NCI-H1048 (cell line): ENCODE results near the gene BPIFB1.

Source experiments
- DNase-seq: peaks from one replicate; lab custom pipeline; 2025; lab: John Stamatoyannopoulos, UW

The BPIFB1 gene

GRCh38 chr20:33273117-33273851 is 9.7 kb upstream of the BPIFB1 start:
- DNase-seq = no peak

DNA sequence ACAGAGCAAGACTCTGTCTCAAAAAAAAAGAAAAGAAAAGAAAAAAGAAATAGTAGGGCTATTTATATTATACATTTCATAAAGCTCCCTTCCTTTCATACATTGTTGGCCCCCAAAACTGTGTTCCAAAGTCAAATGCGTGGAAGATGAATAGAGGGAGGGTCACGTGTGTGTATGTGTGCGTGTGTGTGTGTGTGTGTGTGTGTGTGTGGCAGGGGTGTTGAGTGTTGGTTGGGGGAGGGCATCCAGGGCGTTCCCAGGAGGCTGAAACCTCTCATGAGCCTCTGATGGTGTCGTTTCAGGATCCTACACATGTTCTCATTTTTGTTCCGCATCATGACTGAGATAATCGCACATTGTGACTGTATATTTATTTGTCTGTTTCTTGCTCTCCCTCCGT is 7.8 kb upstream of the BPIFB1 start:
- DNase-seq = no peak

DNA sequence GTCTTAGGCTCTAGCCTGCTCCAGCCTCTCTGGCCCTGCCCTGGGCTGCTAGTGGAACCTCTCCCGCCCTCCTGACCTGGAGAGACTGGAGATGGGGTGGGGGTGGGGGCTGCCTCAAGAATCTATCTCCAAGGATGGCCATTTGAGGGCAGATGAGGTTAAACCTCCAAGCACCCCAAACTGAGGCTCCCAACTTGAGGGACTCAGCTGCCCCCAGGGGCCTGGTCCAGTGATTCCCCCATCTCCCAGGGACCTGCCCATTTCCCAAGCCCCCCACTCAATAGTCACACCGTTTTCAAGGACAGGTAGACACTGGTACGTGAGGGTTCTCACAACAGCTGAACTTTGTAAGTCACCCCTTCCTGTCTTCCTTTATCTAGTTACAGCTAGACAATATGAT is 7.1 kb upstream of the BPIFB1 start:
- DNase-seq = no peak

GRCh38 chr20:33276303-33277113 is 6.5 kb upstream of the BPIFB1 start:
- DNase-seq = no peak

DNA sequence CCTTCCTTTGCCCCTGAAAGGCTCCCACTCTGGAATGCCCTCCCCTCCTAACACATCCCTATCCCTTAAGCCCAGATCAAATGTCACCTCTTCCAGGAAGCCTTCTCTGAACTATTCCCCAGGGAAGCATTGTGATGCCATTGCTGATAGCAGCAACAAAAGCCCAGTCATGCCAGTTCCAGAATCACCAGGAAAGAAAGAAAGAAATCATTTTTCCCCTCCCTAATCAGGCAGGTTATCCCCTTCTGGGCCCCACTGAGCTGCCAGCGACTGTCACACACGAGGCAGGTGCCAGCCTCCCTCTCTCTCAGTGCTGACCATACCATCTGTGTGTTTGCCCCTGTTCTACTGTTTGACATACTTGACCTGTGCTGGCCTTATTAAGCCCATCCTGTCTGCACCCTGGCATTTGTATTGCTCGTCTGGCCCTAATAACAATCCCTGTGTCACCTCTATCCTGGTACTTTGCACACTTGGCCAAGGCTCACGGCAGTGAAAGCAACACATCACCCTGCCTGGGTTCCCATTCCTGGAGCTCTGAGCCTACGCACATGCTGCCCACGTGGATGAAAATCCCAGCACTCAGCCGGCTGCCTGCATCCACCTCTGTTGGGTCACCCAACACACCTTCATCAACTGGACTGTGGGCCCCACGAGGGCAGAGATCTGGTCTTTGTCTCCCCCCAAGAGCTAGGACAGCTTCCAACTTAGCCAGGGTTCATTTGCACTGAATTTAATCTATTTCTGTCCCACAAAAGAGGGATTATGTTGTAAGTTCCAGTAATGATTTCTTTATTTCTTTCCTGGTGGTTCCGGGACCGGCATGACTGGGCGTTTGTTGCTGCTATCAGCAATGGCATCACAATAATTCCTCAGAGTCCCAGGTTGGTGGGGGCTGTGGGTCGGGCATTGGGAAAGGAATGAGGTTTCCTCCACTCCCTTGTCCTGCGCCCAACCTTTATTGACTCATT is 5.3 kb upstream of the BPIFB1 start:
- no peak for DNase-seq

DNA sequence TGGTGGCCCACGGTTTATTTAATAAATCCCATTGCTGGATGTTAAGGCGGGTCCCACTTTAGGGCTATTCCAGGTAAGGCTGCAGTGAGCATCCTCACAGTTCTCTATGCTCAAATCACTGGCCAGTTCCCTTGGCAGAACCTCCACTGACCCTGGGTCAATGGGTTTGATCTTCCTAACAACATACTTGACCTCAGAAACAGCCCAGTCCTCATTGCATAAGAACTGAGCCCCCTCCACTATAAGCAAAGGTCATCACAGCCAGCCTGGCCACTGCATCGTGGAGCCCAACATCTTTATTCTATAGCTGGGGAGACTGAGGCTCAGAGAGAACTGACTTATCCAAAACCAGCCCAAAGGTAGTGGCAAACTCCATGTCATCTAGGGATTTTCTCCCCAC is 4.3 kb upstream of the BPIFB1 start:
- DNase-seq = no peak

DNA sequence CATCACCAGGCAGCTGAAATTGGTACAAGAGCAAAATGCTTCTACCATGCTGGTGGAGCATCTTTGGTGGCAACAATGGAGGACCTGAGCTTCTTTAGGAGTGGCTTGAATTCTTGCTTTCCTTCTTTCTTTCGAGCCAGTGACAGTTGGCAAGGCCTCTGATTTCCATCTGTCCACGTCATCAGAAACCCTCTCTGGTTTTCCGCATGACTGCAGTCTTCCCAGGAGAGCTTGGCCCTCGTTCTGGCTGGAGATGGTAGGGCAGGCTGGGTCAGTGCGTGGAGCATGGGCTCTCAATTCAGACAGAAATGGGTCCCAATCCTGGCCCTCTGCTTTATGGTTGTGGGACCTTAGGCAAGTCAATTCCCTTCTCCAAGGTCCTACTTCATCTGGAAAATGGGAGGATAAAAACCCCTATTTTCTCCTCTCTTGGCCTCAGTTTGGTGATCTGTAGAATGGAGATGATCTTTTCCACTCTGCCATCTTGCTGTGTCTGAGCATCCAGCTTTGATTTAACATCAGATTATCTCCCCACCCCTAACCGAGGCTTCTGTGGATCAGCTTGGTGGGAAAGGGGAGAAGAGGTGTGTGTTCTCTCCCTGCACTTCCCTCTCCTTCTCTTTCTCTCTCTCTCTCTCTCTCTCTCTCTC is 3.6 kb upstream of the BPIFB1 start:
- no peak for DNase-seq

GRCh38 chr20:33280000-33280680 is 2.9 kb upstream of the BPIFB1 start:
- no peak for DNase-seq

DNA sequence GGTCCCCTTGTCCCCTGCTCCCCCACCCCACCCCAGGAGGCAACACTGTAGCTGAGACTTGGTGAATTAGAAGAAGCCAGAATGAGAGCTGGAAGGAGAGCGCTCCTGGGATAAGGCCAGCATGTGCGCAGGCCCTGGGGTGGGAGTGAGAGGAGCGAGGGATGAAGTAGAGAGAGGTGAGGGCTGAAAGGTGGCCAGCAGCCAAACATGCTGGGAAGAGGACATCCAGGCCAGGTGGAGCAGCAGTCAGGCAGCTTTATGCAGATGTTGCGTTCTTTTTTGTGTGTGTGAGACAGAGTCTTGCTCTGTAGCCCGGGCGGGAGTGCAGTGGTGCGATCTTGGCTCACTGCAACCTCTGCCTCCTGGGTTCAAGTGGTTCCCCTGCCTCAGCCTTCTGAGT is 2.2 kb upstream of the BPIFB1 start:
- no peak for DNase-seq

DNA sequence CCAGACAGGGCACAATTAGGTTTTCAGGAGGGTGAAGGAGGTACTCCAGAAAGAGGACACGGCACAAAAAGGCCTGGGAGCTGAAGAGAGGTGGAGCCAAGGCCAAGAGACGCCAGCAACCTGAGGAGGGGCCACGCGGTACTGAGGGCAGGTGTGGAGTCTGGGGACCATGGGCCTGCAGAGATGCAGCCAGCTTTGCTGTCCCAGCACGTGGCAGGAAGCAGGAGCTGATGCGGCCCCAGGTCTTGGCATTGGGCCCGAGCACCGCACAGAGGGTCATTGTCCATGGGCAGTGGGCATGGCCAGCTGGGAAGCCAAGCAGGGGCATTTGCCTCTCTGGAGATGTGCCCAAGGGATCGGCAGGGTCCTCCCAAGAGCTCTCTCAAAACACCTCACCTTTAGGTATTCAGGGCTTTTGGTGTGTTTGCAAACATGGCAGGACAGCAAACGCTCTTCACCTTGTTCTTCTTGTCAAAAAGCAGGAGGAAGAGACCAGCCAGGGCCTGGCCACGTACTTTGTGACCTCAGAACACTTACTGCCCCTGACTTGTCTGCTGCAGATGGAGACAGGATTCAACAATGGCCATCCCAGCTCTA is 1.4 kb upstream of the BPIFB1 start:
- DNase-seq = no peak

DNA sequence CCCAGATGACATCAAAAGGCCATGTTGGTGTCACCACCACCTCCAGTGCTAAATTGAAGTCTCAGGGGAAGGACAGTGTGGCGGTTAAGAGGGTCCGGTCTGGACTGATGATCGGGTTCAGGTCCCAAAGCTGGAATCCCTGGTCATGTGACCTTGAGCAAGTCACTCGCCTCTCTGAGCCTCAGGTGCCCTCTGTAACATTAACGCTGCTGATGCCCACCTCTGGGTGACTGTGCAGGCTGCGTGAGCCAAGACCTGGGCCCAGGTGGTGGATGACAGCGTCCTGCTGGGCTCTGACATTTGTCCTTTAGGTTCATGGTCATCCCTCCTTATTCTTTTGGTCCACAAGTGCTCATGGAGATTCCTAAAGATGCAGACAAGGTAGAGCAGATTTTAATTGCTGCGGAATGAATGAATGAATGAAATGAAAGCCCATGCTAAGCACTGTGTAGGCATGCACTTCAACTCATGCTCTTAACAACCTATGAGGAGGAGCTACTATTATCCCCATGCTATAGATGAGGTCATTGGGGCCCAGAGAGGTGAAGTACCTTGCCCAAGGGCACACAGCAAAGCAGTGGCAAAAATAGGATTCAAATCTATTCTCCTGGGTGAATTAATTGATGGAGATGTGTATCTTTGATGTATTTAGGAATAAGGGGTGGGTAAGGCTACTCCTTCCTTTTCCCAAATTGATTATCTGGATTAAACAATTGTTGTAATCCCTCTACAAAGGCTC is 649 bp upstream of the BPIFB1 start:
- DNase-seq = no peak

- no peak for DNase-seq
Observed at GRCh38 chr20:33284284-33284683, 1.3 kb downstream of the BPIFB1 start.

GRCh38 chr20:33284937-33285336 is 1.9 kb downstream of the BPIFB1 start:
- DNase-seq = no peak

- no peak for DNase-seq
Observed at GRCh38 chr20:33285861-33286495, 3.0 kb downstream of the BPIFB1 start.

DNA sequence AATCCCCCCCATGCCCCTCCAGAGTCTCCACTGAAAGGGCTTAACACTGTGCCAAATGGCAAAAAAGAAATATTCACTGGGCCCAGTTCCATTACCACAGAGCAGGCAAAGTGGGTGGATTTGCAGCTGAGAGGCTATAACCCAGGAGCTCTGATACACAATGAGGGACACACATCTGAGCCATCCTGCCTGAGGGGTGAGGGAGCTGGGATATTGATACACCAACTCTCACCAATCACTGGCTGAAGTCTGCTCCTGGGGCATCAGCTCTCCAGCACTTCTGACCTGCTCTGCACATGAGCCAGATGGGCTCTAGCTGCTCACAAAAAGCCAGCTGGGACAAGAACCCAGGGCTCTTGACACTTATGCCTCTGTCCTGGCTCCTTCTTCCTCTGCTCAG is 4.9 kb downstream of the BPIFB1 start:
- DNase-seq = no peak

DNA sequence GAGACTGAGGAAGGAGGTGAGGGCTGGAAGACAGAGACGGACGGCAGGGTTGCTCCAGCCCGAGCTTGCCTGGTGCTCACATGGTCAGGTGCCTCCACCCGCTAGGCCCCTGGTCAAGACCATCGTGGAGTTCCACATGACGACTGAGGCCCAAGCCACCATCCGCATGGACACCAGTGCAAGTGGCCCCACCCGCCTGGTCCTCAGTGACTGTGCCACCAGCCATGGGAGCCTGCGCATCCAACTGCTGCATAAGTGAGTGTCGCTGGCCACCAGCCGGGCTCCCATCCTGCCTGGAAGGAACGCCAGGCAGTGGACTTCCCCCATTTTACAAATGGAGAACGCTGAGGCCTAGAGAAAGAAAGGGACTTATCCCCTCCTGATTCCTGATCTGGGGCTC is 7.8 kb downstream of the BPIFB1 start:
- no peak for DNase-seq

GRCh38 chr20:33291416-33291815 is 8.4 kb downstream of the BPIFB1 start:
- no peak for DNase-seq

DNA sequence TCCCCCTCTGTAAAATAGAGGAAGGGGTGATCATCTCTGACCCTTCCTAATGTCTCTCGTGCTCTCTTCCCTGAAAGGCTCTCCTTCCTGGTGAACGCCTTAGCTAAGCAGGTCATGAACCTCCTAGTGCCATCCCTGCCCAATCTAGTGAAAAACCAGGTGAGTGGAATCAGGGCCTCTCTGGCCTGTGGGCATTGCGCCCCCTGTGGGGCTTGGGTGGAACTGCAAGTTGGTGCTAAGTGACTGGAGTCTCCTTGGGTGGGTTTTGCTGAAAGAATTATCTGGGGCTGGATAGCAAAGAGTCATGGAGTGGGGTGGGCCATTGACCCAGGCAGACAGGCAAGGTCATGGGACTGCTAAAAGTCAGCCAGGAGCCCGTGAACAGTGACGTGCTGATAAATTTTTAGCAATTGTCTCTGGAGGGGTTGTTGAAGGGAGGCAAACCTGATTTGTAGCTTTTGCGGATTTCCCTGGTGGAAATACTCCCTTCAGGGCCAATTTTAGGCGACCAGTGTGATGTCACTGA is 8.9 kb downstream of the BPIFB1 start:
- DNase-seq = no peak

DNA sequence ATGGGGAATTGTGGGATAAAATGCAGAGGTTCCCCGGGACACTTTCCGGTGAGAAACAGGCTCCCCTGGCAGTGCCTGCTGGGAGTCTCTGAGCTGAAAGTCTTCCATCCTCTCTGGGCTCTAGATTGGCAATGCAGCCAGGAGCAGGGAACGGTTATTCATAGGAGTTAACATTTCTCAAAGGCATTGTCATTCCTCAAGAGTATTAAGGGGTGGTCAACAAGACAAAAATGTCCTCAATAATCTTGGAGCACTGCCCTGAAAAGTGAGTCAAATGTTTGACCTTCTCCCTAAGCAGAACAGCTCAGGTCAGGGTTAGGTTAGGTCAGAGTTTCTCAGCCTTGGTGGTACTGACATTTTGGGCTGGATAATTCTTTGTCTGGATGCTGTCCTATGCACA is 13.2 kb downstream of the BPIFB1 start:
- DNase-seq = no peak
